Osteoblast (primary cell): ENCODE results near the gene CPNE9. TPM values are rescaled to one million over a fixed set of nuclear protein-coding genes. Genes with fewer than 3 reads are reported as not detected.

ENCODE experiments used
- DNase-seq: peaks from one replicate; pipeline ENCODE4 v3.0.0; 2011; ENCODE audit warnings: low spot score, mixed read lengths; ENCODE audit not compliant: insufficient read length; ENCODE audit errors: missing footprints
- H2AFZ ChIP-seq: 2 replicates; pipeline ENCODE4 v1.6.0; 2011; ENCODE audit warnings: mild to moderate bottlenecking, low read length
- H3K27ac ChIP-seq: 2 replicates; pipeline ENCODE4 v1.5.1; 2011; ENCODE audit warnings: mild to moderate bottlenecking, low read depth, low read length, moderate library complexity
- H3K27me3 ChIP-seq: 2 replicates; pipeline ENCODE4 v1.6.0; 2012; ENCODE audit warnings: mild to moderate bottlenecking, control low read depth, inconsistent platforms, low read length, moderate library complexity; ENCODE audit not compliant: insufficient read depth
- H3K36me3 ChIP-seq: 2 replicates; pipeline ENCODE4 v1.5.1; 2011; ENCODE audit warnings: mild to moderate bottlenecking, low read length, control low read depth, moderate library complexity; ENCODE audit not compliant: insufficient read depth
- H3K4me1 ChIP-seq: 2 replicates; pipeline ENCODE4 v1.5.1; 2011; ENCODE audit warnings: mild to moderate bottlenecking, low read length, control low read depth, moderate library complexity; ENCODE audit not compliant: insufficient read depth
- H3K4me2 ChIP-seq: 2 replicates; pipeline ENCODE4 v1.6.0; 2011; ENCODE audit warnings: mild to moderate bottlenecking, low read length; ENCODE audit not compliant: insufficient read depth
- H3K4me3 ChIP-seq: fragments of 200-600 bp; sonication (generic); 3 replicates; pipeline ENCODE4 v1.5.1; 2012; ENCODE audit warnings: mild to moderate bottlenecking, low read length, inconsistent platforms; ENCODE audit not compliant: insufficient read depth
- H3K79me2 ChIP-seq: 2 replicates; pipeline ENCODE4 v1.6.0; 2012; ENCODE audit warnings: mild to moderate bottlenecking, low read length, control low read depth, inconsistent platforms; ENCODE audit not compliant: insufficient read depth
- H3K9me3 ChIP-seq: 2 replicates; pipeline ENCODE4 v1.5.1; 2011; ENCODE audit warnings: low read depth, low read length, control low read depth
- H4K20me1 ChIP-seq: 2 replicates; pipeline ENCODE4 v1.6.0; 2012; ENCODE audit warnings: mild to moderate bottlenecking, low read length, control low read depth; ENCODE audit not compliant: insufficient read depth
- total RNA-seq: library from RNA; depleted of rRNA; stranded (reverse); fragments of >200 nt; gene quantifications from 2 replicates; pipeline ENCODE4 v1.2.3, GENCODE V29; 2012
- TF ChIP-seq, protein P1 (sequence below): IDR thresholded peaks from 2 replicates; pipeline ENCODE4 v1.5.1; 2011; ENCODE audit warnings: mild to moderate bottlenecking, low read depth, low read length, moderate library complexity; ENCODE audit errors: extremely low read depth

The CPNE9 gene
- total RNA-seq, 1 donor = not detected

DNA sequence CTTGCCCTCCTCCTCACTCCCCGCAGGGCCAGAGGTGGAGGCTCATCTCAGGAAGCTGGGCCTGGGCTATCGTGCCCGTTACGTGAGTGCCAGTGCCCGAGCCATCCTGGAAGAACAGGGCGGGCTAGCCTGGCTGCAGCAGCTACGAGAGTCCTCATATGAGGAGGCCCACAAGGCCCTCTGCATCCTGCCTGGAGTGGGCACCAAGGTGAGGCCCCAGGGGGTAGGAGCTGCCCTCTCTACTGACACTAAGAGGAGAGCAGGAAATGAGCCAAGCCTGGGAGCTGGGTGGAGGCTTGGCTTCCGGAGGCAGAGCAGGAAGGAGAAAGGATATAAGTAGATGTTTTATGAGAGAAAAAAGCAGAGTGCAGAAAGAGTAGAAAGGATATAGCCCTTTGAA is 51.0 kb downstream of the CPNE9 start:
- Histone ChIP-seq H4K20me1 (no peaks in the 10 kb centered on the region), H3K27ac (no peak overlapping the region), H3K79me2 (peaks cover 16% of the 10 kb centered on the region), H3K4me3 (no peak overlapping the region), H3K27me3 (no peaks in the 10 kb centered on the region), H3K4me2 (no peak overlapping the region), H2AFZ (no peak overlapping the region), H3K4me1 (peaks cover 15% of the 10 kb centered on the region), H3K9me3 (no peaks in the 10 kb centered on the region), H3K36me3 (peaks cover 32% of the 10 kb centered on the region)
- DNase-seq = no peak
- TF ChIP-seq, protein P1, sequence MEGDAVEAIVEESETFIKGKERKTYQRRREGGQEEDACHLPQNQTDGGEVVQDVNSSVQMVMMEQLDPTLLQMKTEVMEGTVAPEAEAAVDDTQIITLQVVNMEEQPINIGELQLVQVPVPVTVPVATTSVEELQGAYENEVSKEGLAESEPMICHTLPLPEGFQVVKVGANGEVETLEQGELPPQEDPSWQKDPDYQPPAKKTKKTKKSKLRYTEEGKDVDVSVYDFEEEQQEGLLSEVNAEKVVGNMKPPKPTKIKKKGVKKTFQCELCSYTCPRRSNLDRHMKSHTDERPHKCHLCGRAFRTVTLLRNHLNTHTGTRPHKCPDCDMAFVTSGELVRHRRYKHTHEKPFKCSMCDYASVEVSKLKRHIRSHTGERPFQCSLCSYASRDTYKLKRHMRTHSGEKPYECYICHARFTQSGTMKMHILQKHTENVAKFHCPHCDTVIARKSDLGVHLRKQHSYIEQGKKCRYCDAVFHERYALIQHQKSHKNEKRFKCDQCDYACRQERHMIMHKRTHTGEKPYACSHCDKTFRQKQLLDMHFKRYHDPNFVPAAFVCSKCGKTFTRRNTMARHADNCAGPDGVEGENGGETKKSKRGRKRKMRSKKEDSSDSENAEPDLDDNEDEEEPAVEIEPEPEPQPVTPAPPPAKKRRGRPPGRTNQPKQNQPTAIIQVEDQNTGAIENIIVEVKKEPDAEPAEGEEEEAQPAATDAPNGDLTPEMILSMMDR = no peak

DNA sequence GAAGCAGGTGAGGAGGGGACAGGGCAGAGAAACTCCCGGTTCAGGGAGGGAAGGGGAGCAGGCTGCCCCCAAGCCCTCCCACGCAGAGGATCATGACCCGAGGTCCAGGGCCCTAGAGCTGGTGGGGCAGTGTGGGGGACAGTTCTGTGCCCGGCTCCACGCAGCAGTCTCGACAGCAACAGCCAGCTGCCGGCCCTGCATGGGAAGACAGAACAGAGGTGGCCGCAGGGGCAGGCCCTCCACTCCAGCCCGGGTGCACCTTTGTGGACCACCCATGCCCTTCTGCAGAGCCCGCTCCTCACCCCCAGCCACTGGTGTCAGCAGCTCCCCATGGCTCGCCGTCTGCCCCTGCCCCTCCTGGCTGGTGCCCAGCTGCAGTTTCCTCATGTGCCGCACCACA is 53.8 kb downstream of the CPNE9 start:
- TF ChIP-seq, protein P1 = no peak
- Histone ChIP-seq H3K27ac (no peak overlapping the region), H4K20me1 (no peaks in the 10 kb centered on the region), H3K4me2 (no peak overlapping the region), H3K4me3 (no peak overlapping the region), H3K9me3 (no peaks in the 10 kb centered on the region), H3K36me3 (peaks cover 37% of the 10 kb centered on the region), H3K79me2 (no peaks in the 10 kb centered on the region), H2AFZ (no peak overlapping the region), H3K4me1 (no peaks in the 10 kb centered on the region), H3K27me3 (no peaks in the 10 kb centered on the region)
- DNase-seq = no peak

DNA sequence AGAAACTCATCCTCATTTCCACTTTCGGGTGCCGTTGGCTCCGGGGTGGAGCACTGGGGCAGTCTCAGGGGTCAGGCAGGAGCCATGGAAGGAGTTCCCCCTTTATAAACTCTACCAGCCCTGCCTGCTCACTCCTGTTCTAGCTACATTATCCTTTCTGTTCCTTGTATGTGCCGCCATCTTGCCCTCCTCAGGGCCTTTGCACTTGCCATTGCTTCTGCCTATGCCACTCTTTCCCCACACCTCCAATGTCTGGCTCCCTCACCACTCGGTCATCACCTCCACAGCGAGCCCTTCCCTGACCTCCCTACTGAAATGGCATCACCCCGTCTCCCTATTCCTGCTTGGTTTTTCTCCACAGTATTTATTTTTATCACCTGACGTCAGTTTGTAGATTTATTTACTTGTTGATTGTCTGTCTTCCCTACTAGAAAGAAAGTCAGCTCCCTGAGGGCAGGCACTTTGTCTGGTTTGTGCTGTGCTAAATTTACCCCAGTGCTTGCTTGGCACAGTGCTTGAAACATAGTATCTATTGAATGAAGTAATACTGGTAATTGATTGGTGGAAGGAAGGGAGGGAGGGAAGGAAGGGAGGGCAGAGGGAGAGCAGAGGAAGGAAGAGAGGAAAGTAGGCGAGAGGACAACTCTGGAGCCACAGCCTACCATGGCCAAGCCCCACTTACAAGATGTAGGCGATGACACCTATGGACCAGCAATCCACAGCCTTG is 57.3 kb downstream of the CPNE9 start:
- DNase-seq = peak; percentile 72
- Histone ChIP-seq H2AFZ (no peak overlapping the region), H3K36me3 (peaks cover 44% of the 10 kb centered on the region), H4K20me1 (no peaks in the 10 kb centered on the region), H3K4me1 (no peaks in the 10 kb centered on the region), H3K9me3 (no peaks in the 10 kb centered on the region), H3K27ac (no peak overlapping the region), H3K4me3 (no peak overlapping the region), H3K27me3 (no peaks in the 10 kb centered on the region), H3K4me2 (no peak overlapping the region), H3K79me2 (no peaks in the 10 kb centered on the region)
- TF ChIP-seq, protein P1 = no peak

DNA sequence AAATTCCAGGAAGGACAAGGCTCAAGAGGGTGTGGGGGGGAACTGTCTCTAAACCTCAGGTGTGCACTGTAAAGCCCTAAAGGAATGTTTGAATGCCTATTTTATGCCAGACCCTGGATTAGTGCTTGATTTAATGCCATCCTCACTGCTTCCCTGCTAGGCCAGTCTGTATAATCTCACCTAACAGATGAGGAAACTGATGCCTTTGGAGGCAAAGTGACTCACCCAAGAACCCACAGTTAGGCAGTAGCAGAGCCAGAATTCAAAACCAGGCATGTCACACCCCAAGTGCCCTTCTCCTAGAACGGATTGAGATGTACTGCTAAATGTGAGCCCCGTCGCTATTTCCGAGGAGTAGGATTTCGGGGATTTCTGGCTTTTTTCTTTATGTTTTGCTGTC is 58.3 kb downstream of the CPNE9 start:
- no peak overlapping the region for H3K4me3 ChIP-seq
- no peak overlapping the region for H3K4me2 ChIP-seq
- H3K27ac ChIP-seq = no peak overlapping the region
- H3K36me3 ChIP-seq = peaks cover 42% of the 10 kb centered on the region
- no peak overlapping the region for H2AFZ ChIP-seq
- H3K27me3 ChIP-seq = no peaks in the 10 kb centered on the region
- H3K79me2 ChIP-seq = no peaks in the 10 kb centered on the region
- no peaks in the 10 kb centered on the region for H4K20me1 ChIP-seq
- no peaks in the 10 kb centered on the region for H3K4me1 ChIP-seq
- TF ChIP-seq, protein P1 = no peak
- no peaks in the 10 kb centered on the region for H3K9me3 ChIP-seq
- DNase-seq = peak; percentile 29
